NCI-H1105 (cell line): ENCODE data around the gene CRYL1.

Experiments
- DNase-seq: peaks from one replicate; lab custom pipeline; 2025; lab: John Stamatoyannopoulos, UW

The CRYL1 gene

DNA sequence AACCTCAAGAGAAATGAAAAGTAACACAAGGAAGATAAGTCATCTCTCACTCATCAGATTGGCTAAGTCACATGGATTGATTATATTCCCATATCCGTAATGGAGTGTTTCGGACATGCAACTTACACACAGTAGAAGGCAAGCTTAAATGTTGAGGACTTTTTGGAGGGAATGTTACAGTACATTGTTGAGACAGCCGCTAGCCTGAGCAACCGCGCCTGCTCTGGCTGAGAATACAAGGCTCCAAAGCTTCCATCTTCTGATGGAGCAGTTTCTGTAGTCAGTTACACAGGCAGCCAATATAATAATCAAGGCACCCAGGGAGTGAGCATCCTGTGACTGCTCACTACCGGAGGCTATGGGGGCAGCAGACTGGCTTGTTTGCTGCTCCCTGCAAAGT lies 1.0 kb upstream of the CRYL1 start:
- no peak for DNase-seq

DNA sequence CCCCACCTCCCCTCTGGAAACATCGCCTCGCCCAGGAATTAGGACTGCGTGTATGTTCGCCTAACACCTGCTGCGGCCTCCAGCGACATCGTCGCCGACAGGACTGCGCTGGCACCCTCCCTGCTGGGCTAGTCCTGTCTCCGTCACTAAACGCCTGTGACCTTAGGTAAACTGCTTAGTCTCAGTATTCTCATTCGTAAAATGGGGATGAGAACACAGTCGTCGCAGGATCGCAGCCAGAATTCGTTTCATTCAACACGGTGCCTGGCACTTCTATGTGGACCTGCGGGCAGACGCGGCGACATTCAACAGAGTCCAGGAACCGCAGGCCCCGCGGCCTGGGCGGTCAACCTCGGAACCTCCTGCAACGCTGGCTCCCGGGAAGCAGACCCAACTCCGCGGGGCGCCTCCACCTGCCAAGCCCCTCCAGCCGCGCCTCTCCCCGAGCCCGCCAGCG lies 485 bp downstream of the CRYL1 start:
- no peak for DNase-seq

DNA sequence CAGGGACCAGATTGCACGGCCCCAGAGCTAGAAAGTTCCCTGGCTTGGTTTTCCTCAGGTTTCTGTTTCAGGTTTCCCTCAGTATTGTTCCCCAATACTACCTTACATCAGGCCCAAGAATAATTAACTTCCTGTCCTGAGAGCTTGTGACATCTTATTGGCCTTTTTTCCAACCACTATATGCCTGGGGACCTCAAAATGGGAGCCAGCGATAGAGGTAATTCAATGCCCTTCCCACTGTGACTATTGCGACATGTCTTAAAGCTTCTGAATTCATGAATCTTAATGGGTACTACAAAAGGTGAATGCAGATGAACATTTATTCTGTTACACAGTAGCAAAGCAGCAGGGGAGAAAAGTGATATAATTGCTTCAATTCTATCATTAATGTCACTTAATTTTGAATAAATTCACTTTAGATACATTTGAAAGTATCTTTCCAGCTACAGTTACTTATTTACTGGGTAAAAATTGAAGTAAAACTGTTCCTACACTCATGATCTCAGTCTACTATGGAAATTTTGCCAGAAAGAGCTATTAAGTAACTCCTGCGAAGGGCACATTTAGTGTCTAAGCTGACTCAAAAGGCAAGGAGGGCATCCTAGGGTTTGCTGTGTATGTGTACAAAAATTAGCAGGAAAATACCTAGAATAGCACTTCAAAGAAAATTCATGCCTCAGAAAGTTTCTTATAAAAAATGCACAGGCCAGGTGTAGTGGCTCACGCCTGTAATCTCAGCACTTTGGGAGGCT lies 4.1 kb downstream of the CRYL1 start:
- DNase-seq: no peak

DNA sequence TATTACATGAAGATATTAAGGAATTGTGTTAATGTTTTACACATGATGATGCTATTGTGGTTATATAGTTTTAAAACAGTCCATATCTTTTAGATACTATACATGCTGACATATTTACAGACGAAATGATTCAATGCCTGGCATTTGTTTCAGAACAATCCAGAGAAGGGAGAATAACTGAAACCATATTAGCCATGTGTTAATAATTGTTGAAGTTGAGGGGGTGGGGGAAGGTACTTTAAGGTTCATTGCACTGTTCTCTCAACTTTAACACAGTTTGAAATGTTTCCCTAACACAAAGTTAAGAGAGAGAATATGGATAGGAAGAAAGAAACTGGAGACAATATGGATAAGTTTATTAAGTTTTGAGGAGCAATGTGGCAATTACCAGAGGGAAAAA lies 5.8 kb downstream of the CRYL1 start:
- DNase-seq: no peak

DNA sequence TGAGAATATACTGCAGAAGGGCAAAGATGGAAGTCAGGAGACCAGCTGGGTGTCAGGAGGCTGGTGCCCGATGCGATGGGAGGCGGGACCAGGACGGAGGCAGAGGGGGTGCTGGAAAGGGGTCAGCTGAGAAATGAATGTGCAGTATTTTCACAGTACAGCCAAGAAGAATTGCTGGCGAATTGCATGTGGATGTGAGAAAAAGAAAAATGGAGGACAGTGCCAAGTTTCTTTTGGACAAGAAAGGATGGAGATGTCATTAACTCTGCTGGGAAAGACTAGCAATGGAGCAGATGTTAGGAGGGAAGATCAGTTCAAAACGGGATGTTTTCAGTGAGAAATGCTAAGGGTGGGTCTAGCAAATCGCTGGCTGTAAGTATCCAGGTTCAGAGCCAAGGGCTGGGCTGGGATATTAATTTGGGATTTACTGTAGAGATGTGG lies 7.0 kb downstream of the CRYL1 start:
- DNase-seq: no peak

DNA sequence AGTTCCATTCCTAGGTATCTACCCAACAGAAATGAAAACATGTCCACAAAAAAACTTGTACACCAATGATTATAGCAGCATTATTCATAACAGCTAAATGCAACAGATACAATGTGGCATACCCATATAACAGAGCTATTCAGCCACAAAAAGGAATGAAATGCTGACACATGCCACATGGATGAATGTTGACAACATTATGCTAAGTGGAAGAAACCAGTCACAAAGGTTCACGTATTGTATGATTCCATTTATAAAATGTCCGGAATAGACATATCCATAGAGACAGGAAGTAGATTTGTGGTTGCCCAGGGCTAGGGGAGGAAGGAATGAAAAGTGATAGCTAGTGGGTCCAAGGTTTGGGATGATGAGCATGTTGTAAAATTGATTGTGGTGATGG lies 10.8 kb downstream of the CRYL1 start:
- no peak for DNase-seq

DNA sequence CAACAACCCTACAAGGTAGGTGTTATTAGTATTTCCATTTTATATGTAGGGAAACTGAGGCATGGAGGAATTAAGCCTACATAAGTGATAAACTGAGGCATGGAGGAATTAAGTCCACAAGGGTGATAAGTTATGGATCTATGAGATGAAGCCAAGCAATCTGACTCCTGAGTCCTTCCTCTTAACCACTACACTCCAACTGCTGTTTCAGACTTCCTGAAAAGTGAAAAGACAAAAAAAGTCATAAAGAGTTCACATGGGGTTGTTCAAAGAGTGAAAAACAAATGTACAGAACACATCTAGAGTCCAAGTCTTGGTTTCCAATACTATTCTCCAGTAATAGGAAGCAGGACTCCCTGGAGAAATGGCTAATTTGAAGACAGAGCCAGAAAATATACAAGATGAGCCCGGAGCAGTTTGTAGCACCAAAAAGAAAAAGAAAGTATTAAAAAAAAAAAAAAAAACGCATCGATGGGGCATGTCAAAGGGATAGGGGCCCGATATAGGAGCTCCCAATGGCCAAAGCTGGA lies 12.1 kb downstream of the CRYL1 start:
- no peak for DNase-seq

DNA sequence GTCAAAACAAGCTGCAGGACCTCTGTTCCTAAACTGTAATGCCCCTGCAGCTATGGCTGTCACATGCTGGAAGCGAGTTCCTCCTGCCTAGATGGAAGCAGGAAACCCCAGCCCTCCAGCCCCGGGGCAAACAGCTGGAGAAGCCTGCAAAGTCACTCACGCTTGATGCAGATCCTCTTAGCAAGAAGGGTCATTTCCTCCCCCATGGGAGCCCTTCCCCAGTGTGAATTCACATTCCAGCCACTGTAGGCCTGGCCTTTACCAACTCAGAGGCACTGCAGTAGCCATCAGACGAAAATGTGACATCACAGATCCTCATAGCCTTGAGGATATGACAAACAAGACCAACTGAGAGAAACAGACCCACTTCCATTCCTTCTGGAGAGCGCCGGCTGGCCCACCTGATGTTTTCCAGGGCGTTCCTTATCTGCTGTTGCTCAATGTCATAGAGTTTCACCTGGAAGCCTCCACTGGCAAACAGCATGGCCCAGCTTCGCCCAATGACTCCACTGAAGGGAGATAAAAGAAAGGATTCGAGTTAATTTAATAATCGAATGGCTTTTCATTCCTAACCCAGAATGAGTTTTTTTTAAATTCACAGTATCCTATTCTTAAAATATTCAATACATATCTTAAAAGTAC lies 13.5 kb downstream of the CRYL1 start:
- no peak for DNase-seq

DNA sequence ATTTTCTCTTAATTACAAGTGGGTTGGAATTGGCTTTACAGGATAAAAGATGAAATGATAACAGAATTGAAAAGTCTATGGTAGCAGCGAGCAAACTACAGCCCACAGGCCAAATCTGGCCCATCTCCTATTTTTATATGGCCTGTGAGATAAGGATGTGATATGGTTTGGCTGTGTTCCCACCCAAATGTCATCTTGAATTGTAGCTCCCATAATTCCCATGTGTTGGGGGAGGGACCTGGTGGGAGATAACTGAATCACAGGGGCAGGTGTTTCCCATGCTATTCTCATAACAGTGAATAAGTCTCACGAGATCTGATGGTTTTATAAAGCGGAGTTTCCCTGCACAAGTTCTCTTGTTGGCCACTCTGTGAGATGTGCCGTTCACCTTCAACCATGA lies 19.0 kb downstream of the CRYL1 start:
- no peak for DNase-seq

DNA sequence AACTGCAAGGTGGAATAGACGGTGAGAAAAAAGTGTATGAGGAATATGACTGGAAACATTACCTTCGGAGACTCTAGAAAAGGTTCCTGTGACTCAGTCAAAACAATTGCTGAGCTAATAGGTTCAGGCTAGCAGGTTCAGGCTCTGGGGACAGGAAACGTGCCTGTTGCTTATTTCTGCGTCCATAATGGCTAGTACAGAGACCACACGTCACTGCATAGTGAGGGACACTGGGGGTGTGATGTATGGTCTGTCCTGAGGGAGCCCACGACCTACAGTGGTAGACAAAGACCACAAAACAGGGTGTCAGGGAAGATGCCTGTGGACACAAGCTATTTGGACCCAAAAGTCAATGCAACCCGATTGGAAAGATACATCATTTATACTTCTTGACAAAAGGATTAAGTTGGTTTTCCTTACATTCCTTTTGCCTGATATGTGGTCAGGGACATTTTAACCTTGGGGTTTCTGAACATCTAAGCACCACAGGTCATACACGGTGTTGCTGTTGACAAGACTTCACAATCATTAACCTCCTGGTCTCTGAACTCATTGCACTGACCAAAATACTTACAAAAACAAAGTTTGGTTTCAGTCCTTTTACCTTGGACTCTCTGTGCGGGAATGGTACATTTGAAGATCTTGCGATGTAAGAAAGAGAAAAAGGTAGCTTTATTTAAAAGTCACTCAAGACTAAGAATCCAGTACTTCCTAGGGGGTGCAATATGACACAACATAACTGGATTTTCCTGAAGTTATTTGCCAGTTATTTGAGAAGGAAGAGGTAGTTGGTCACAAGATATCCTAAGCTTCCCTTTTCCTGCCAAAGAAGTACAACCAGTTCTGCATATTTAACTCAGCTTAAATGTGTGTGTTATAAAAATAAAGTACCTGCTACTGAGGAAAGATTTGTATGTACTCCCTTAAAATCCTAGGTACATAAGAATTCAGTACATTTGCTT lies 20.0 kb downstream of the CRYL1 start:
- DNase-seq: no peak

DNA sequence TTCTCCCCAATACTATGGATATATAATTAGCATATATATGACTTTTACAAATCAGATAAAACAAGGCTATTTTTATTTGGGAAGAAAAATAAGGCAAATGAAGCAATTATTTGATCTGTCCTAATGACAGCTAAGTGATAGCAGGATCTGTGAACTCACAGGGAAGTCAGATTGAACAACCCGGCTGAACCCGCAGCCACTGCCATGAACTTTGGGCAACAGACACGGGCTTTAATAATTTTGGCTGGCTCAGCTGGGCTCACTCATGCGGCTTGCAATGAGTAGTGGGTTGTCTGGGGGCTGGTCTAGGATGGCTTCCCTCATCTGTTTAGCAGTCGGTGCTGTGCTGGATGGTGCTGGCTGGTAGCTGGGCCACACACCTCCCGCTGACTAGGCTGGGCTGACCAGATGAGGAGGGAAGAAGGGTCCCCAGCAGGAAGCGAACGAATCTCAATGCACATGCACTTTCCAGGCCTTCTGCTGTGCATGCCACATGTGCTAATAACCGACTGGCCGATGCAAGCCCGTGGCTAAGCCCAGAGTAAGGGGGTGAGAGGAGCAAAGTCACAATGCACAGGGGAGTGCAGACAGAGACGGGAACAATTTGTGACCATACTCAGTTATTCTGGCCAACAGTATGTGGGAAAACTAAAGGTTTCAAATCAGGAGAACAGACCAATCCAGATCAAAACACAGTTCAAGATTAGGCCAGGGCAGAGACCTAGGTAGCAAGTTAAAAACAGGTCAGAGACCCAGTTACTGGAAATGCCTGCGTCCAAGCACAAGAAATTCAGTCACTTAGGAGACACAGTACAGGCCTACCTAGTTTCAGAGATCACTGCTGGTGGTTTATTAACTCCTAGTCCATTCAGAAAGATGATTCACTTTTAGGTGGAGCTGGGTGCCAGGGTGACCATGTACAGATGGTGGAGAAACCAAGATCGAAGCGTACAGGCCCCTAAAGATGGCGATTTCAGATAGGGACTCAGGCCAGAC lies 22.3 kb downstream of the CRYL1 start:
- DNase-seq: no peak

DNA sequence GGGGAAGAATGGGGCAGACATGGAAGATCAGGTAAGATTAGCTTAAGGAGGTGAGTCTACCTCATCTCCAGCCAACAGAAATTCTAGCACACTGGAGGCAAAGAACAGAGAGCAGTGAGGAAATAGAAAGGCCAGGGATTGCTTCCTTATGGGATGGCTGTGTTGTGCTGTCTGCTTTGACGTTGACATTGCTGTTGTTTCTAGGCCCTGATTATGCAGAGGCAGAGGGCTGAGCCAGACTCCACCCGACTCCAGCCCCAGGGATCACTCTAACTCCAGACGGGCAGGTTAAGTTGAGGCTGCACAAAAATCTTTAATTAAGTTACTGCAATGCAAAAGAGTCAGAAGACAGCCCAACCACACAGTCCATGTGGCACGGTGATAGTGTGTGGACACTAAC lies 24.1 kb downstream of the CRYL1 start:
- no peak for DNase-seq

DNA sequence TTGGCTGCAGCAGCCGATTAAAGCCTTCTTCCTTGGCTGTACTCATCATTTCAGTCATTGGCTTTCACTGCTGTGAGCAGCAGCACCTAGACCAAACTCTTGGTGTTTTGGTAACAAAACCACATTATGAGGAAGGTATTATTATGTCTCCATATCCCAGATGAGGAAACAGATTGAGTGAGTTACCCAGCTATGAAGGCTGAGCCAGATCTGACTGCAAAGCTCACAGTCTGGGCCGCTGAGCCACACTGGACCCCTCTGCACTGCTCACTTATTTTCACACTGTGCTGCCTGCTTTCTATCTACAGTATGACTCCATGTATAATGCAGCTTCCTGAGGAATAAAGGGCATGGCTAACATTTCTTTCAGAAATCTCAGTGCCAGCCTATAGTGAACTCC lies 24.5 kb downstream of the CRYL1 start:
- no peak for DNase-seq

DNA sequence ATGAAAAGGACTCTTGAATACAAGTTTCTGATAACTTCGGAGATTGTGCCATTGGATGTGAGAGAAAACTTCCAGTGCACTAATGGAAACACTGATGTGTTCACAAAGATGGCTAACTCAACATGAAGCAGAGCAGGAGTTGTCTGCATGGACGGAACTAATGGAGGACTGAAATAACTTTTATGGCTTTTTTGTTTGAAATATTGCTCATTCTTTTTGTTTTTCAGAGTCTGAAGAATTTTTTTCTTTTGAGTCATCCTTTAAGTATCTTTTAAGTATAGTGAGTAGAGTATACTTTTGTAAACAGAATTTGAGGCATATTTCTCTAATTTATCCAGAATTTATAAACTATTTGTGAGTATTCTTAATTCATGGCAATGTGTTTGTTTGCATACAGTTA lies 25.7 kb downstream of the CRYL1 start:
- DNase-seq: no peak

DNA sequence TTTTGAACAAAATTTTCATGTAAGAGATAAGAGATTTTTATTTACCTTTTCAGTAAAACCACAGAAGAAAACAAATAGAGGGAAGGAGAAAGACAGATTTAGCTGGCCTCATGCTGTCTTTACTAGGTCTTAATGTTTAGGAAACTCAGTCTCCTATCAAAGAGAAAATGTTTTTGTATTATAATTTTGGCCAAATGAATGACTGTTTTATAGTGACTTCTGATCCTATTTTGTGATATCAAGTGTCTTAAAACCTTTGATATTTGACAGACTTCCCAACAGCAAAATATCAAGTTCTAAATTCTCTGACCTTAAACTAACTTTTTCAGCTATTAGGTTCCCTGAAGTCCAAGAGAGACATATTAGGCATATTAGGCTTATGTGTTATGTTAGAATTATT lies 27.0 kb downstream of the CRYL1 start:
- no peak for DNase-seq

DNA sequence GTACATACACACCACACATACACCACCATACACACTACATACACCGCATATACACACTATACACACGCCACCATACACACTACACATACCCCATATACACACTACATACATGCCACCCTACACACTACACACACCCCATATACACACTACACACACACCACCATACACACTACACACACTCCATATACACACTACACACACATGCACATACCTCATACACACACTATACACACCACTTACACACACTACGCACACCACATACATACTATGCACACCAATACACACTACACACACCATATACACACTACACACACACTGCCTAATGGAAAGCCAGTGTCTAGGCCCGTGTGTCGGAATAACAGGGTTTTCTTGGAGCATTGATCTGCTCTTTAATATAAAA lies 27.5 kb downstream of the CRYL1 start:
- no peak for DNase-seq

DNA sequence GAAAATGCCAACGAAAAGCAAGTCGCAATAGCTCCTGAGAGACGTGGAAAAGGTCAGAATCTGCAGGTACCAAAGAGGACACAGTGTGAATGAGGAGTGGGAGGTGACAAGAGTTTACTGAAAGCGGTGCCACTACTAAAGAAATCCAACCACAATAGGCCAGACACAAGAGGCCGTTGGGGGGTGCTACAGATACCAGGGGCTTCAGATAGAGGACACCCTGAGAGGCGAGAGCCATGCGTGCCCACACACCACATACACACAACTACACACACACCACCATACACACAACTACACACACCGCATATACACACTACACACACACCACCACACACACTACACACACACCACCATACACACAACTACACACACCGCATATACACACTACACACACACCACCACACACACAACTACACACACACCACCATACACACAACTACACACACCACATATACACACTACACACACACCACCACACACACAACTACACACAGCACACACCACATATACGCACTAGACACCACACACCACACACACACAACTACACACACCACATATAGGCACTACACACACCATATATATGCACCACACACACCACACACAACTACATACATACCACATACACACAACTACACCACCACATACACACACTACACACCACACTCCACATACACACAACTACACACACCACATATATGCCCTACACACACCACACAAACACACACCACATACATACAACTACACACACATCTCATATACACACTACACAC lies 28.5 kb downstream of the CRYL1 start:
- no peak for DNase-seq

DNA sequence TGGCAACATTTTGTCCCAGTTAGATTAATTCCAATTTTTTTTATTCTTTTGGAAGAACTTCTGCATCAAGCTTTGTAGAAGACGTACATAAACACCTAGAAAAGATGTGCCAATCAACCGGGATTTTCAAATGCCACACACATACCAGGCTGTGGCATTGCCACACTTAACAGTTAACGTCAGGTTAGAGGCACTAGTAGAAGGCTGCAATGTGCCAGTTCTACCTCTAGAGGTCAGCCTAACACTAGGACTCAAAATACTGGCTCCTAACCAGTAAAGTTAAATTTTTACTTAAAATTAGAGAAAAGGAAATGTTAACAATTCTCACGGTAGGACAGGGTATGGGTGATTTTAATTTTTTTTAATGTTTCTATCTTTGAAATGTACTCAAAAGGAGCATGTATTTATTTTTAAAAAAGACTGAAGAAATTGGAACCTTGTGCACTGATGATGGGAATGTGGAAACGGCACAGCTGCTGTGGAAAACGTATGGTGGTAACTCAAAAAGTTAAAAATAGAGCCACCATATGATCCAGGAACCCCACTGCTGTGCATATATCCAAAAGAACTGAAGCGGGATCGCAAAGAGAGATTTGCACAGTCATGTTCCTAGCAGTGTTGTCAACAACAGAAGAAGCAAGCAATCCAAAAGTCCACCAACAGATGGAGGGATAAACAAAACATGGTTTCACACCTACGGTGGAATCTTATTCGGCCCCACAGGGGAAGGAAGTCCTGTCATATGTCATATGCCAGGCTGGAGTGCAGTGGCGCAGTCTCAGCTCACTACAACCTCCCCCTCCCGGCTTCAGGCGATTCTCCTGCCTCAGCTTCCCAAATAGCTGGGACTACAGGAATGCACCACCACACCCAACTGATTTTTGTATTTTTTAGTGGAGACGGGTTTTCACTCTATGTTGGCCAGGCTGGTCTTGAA lies 30.3 kb downstream of the CRYL1 start:
- DNase-seq: no peak

DNA sequence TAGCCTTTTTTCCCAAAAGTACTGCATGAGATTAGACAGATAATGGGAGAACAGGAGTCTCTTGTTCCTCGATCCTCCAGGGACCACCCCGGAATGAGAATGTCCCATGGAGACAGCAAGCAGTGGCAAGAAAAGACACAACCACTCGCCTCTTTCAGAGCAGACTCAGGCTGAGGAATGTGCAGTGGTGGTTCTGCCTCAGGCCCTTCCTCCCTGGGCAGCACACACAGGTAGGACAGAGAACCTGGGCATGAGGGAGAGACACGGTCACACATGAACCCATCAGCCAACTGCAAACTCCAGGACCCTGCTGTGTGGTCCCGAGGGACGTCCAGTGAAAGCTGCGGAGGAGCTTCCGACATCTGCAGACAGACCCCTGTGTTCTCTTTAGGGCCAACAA lies 31.0 kb downstream of the CRYL1 start:
- DNase-seq: no peak
